Pancreas (tissue), 10 donors: ENCODE data around the gene GJB6. TPM values are rescaled to one million over a fixed set of nuclear protein-coding genes. Genes with fewer than 3 reads are reported as not detected.

Experiments used
- ATAC-seq, 4 donors: fragments of 200-7000 bp; cut with Tn5 transposase; one replicate each; pipeline versions ENCODE4 v1.8.0 to v1.9.1; 2020; ENCODE audit warnings: mild to moderate bottlenecking in 4 of 4, moderate library complexity in 4 of 4
- DNase-seq, 6 donors: peaks; one replicate each; pipeline ENCODE4 v3.0.0-alpha.2; 2020
- FAIRE-seq: peaks from 2 replicates; lab custom pipeline; 2012; peaks lifted over from hg19 to GRCh38; lab: Jason Lieb, UNC
- H3K27ac ChIP-seq, 4 donors: fragments of 200-600 bp; sonication (generic); 1 replicate in 3 of 4; 2 replicates in 1 of 4; pipeline versions ENCODE4 v1.5.0 to v1.8.0; 2020
- H3K27me3 ChIP-seq, 4 donors: fragments of 200-600 bp; one replicate each; pipeline ENCODE4 v1.8.0; 2021
- H3K36me3 ChIP-seq, 3 donors: fragments of 200-600 bp; sonication (generic) in 1 of 3; one replicate each; pipeline versions ENCODE4 v1.5.0 to v1.8.0; 2020 to 2021
- H3K4me1 ChIP-seq, 3 donors: fragments of 200-600 bp; one replicate each; pipeline ENCODE4 v1.8.0; 2021
- H3K4me3 ChIP-seq, 4 donors: fragments of 200-600 bp; sonication (generic) in 2 of 4; one replicate each; pipeline versions ENCODE4 v1.5.0 to v1.8.0; 2020 to 2021
- H3K9me3 ChIP-seq, 4 donors: fragments of 200-600 bp; one replicate each; pipeline ENCODE4 v1.8.0; 2021
- WGBS, 2 donors: extraction: QIAGEN DNeasy Blood & Tissue Kit; methylation state at CpG; one replicate each; pipeline ENCODE4 v1.1.7; 2013; 5-methylcytosine and 5-hydroxymethylcytosine counted together
- intact Hi-C, 3 donors: fragments of 100-400 bp; cut with DNase I; formaldehyde crosslinking; loops; one replicate each; pipeline versions ENCODE4 v1.11.1 to v1.14.2; 2022
- polyA plus RNA-seq, 2 donors: library from polyadenylated mRNA; stranded (reverse); fragments of 200-250 nt; gene quantifications; one replicate each; pipeline ENCODE4 v1.2.3, GENCODE V29; 2013
- total RNA-seq, 6 donors: library from RNA; stranded (reverse); fragmentation: NEBNext Ultra II Directional in 4 of 6; extraction: Animal tissue kit (Norgen Biotek cat#: 25700) in 4 of 6; gene quantifications; one replicate each; pipeline versions ENCODE4 v1.2.1 to v1.2.4, GENCODE V29; 2021 to 2023
- TF ChIP-seq, protein P1 (sequence below), 4 donors: fragments of 200-600 bp; sonication (generic) in 3 of 4; IDR thresholded peaks; one replicate each; pipeline versions ENCODE4 v1.5.0 to v1.8.0; 2021; ENCODE audit warnings: antibody characterized with exemption in 4 of 4
- donor health status: healthy with polysubstance abuse.
- donor health status: DM: no; HTN: no; CAD: no; lungs with moderate emphysema.
- donor health status: DM: no; HTN: no; CAD: no.
- donor health status: control.
- donor health status: control.
- donor health status: Bipolar disorder and iron deficiency.
- donor health status: DM: yes; HTN: yes; CAD: no.
- donor health status: DM: no; HTN: no; CAD: no.
- donor health status: DM: no; HTN: no; CAD: no.
- donor health status: DM: yes; HTN: yes; CAD: no.

Gene GJB6
- total and polyA plus RNA-seq, 8 donors: 0.08 to 0.09 TPM; not detected in 6

DNA sequence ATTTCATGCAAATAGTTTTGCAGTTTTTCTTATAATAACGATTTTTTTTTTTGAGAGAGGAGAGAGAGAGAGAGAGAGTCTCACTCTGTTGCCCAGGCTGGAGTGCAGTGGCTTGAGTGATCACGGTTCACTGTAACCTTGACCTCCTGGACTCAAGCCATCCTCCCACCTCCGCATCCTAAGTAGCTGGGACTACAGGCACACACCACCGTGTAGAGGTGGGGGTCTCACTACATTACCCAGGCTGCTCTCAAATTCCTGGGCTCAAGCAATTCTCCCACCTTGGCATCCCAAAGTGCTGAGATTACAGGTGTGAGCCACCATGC lies 26.8 kb upstream of the GJB6 start:
- intact Hi-C loops: no loop called here

DNA sequence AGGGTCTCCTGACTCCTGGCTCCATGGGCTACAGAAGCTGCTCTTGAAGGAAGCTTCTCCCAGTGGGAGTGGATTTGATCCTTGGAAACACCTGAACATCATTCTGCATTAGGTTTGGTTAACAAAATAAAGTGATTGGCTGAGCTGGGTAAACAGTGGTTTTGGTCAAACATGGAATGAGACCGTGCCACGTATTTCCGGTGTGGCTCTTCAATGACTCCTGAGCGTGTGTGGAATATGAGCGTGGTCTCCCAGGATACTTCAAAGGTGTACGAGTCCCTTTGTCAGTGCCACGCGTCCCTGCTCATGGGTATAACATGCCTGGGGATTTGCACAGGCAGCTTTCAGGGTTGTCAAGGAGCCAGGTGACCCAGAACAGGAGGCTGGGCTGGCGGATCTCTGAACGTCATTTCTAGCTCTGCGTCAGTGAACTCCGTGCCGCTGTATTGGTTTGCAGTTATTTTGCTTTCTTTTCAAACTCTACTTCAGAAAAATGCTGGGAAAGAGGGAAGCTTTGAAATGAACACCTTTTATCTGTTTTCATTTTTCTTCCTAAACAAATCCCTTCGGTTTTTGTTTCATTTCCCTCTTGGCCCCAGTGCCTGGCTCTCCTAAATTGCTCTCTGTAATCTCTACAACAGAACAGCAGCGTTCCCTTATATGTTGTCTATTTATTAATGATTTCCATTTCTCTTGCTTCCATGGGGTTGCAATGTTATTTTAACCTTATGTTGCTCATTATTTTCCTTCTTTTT lies 26.3 kb upstream of the GJB6 start:
- intact Hi-C loops: no loop called here
- ATAC-seq (peak in 1 of 4 donors; percentile 35), DNase-seq (no peak), FAIRE-seq (no peak)
- no peaks in the 10 kb centered on the region for H3K9me3 ChIP-seq
- H3K36me3 ChIP-seq: no peaks in the 10 kb centered on the region
- no peak overlapping the region for H3K4me3 ChIP-seq
- H3K4me1 ChIP-seq: no peaks in the 10 kb centered on the region
- TF ChIP-seq, protein P1, sequence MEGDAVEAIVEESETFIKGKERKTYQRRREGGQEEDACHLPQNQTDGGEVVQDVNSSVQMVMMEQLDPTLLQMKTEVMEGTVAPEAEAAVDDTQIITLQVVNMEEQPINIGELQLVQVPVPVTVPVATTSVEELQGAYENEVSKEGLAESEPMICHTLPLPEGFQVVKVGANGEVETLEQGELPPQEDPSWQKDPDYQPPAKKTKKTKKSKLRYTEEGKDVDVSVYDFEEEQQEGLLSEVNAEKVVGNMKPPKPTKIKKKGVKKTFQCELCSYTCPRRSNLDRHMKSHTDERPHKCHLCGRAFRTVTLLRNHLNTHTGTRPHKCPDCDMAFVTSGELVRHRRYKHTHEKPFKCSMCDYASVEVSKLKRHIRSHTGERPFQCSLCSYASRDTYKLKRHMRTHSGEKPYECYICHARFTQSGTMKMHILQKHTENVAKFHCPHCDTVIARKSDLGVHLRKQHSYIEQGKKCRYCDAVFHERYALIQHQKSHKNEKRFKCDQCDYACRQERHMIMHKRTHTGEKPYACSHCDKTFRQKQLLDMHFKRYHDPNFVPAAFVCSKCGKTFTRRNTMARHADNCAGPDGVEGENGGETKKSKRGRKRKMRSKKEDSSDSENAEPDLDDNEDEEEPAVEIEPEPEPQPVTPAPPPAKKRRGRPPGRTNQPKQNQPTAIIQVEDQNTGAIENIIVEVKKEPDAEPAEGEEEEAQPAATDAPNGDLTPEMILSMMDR (IDR thresholded peaks at IDR 0.05): no peak
- WGBS, 2 donors: 60 to 70% methylated on average over 15 of the region's 15 CpGs
- no peaks in the 10 kb centered on the region for H3K27me3 ChIP-seq
- no peak overlapping the region for H3K27ac ChIP-seq

More for the DNA sequence above, 26.8 kb upstream of the GJB6 start:
- Histone ChIP-seq H3K4me3 (no peak overlapping the region), H3K27me3 (no peaks in the 10 kb centered on the region), H3K36me3 (no peaks in the 10 kb centered on the region), H3K4me1 (no peaks in the 10 kb centered on the region), H3K27ac (no peak overlapping the region), H3K9me3 (no peaks in the 10 kb centered on the region)
- FAIRE-seq (no peak), DNase-seq (no peak), ATAC-seq (no peak)
- TF ChIP-seq, protein P1 (IDR thresholded peaks at IDR 0.05): no peak
- WGBS, 2 donors: 26 to 39% methylated on average over 4 of the region's 4 CpGs

DNA sequence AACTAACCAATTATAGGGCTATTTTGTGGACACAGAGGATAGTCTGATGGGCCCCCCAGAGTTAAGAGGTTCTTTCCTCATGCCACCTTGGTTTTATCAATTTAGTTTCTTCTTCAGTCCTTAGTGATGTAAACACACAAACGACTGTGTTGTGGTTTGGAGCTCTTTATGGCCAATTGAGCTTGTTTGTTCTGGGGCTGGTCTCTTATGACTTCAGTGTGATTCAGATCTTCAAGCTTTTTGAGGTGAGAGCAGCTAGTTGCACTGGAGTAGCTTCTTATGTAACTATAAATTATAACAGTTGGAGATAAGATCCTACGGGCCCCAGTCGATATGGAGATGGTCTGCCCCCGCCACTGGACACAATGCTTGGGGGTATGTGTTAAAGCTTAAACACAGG lies 22.0 kb upstream of the GJB6 start:
- 61 to 69% methylated on average over 4 of the region's 4 CpGs for WGBS, 2 donors
- Histone ChIP-seq H3K27me3 (no peaks in the 10 kb centered on the region), H3K36me3 (no peaks in the 10 kb centered on the region), H3K9me3 (no peaks in the 10 kb centered on the region), H3K4me1 (no peaks in the 10 kb centered on the region), H3K27ac (no peak overlapping the region), H3K4me3 (no peak overlapping the region)
- TF ChIP-seq, protein P1 (IDR thresholded peaks at IDR 0.05): no peak
- no peak for FAIRE-seq
- intact Hi-C loops: no loop called here
- ATAC-seq: no peak
- DNase-seq: no peak

DNA sequence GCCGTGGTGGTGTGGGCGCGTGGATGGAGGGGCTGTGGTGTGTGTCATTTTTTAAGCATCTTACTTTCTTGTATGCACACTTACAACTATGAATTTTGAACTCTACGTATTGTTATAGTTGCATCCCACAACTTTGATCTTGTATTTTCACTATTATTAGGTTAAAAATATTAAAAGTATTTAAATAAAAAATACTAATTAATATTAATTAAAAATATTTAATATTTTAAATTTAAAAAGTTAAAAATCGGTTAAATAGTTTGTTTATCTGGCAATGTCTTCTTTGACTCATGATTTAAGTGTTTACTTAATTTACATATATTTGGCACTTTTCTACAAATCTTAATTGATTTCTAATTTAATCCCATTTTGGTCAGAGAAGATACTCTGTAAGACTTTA lies 17.8 kb upstream of the GJB6 start:
- H3K27me3 ChIP-seq: no peaks in the 10 kb centered on the region
- H3K4me1 ChIP-seq: no peaks in the 10 kb centered on the region
- intact Hi-C loops: no loop called here
- DNase-seq: no peak
- peak; percentile 17 for FAIRE-seq
- no peak overlapping the region for H3K4me3 ChIP-seq
- no peak overlapping the region for H3K27ac ChIP-seq
- ATAC-seq: no peak
- H3K9me3 ChIP-seq: no peaks in the 10 kb centered on the region
- H3K36me3 ChIP-seq: no peaks in the 10 kb centered on the region
- WGBS, 2 donors: 78 to 88% methylated on average over 5 of the region's 5 CpGs
- TF ChIP-seq, protein P1 (IDR thresholded peaks at IDR 0.05): no peak

DNA sequence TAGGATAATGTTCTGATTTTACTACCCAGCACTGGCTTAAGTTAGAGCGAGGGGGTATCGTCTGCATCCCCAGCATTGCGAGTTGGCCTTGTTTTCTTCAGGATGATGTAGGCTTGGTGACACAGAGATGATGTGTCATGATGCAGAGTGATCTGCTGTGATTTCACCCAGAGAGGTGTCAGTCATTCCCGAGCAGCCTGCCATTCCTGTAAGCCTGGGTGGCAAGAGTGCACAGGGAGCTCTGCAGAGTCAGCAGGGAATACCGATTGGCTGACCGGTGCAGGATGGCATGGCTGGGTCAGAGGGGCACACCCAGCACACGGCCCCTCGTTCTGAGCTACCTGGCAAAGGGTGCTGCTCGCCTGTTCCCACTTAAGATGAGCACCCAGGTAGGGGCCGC lies 15.8 kb upstream of the GJB6 start:
- no peaks in the 10 kb centered on the region for H3K36me3 ChIP-seq
- ATAC-seq: peak in 1 of 4 donors; percentile 9

More for the DNA sequence above, 15.8 kb upstream of the GJB6 start:
- no peak for FAIRE-seq
- Histone ChIP-seq H3K4me1 (no peaks in the 10 kb centered on the region), H3K27me3 (no peaks in the 10 kb centered on the region), H3K27ac (peak overlapping the region in 1 of 4 donors; percentile 33), H3K9me3 (no peaks in the 10 kb centered on the region), H3K4me3 (no peak overlapping the region)
- TF ChIP-seq, protein P1 (IDR thresholded peaks at IDR 0.05): no peak
- 57 to 67% methylated on average over 10 of the region's 10 CpGs for WGBS, 2 donors
- intact Hi-C loops: no loop called here
- no peak for DNase-seq
